HepG2 (cell line): ENCODE results near the gene TECPR1. TPM values are rescaled to one million over a fixed set of nuclear protein-coding genes. Genes with fewer than 3 reads are reported as not detected.

Experiments used
- ATAC-seq: fragments of 200-7000 bp; cut with Tn5 transposase; 3 replicates; pipeline ENCODE4 v1.9.1; 2020; ENCODE audit warnings: mild to moderate bottlenecking, moderate library complexity
- BruUV-seq: library from RNA; stranded (reverse); fragments of 400-500 nt; replicated peaks from 2 replicates; lab custom pipeline; 2021; lab: Mats Ljungman, UMichigan
- CTCF ChIA-PET: fragments of 300-600 bp; formaldehyde crosslinking; extraction: SDS; loops from one replicate; lab custom pipeline; 2021; ENCODE audit warnings: low total read pairs, inconsistent platforms, low intra/inter-chr PET ratio; lab: Yijun Ruan, JAX
- POLR2A ChIA-PET: fragments of 350-600 bp; sonication (Branson Sonifier 250); formaldehyde crosslinking; loops from one replicate; lab custom pipeline; 2020; ENCODE audit warnings: antibody characterized with exemption, inconsistent platforms; lab: Yijun Ruan, JAX
- DNase-seq: peaks from one replicate; pipeline ENCODE4 v3.0.0-alpha.2; 2015; ENCODE audit warnings: low spot score
- FAIRE-seq: peaks from 3 replicates; lab custom pipeline; 2011; peaks lifted over from hg19 to GRCh38; lab: Jason Lieb, UNC
- H2AFZ ChIP-seq: one replicate; pipeline ENCODE4 v1.6.1; 2011; ENCODE audit warnings: low read length, inconsistent platforms
- H3K27ac ChIP-seq: fragments of 300-600 bp; 3 replicates; pipeline ENCODE4 v1.8.0; 2011; ENCODE audit warnings: mixed run types, mild to moderate bottlenecking, mixed read lengths, low read length, inconsistent platforms; ENCODE audit not compliant: insufficient read depth; ENCODE audit errors: extremely low read length
- H3K27me3 ChIP-seq, 2 experiments: fragments of 200-600 bp in 1 of 2; 2 replicates in 1 of 2; 3 replicates in 1 of 2; pipeline versions ENCODE4 v1.6.0 to v1.8.0; 2011; ENCODE audit warnings: low read length in 2 of 2, mild to moderate bottlenecking in 2 of 2, moderate library complexity in 2 of 2, inconsistent platforms in 1 of 2; ENCODE audit not compliant: insufficient read depth in 2 of 2, control insufficient read depth in 1 of 2
- H3K36me3 ChIP-seq, 2 experiments: fragments of 200-600 bp in 1 of 2; replicated peaks in 1 of 2; 2 replicates in 1 of 2; 3 replicates in 1 of 2; pipeline versions ENCODE4 v1.5.1 to v1.8.0; 2011; ENCODE audit warnings: low read length in 2 of 2, inconsistent platforms in 1 of 2; ENCODE audit not compliant: insufficient read depth in 2 of 2, control insufficient read depth in 1 of 2
- H3K4me1 ChIP-seq: 2 replicates; pipeline ENCODE4 v1.5.1; 2012; ENCODE audit warnings: low read length, inconsistent platforms; ENCODE audit not compliant: insufficient read depth
- H3K4me2 ChIP-seq: 2 replicates; pipeline ENCODE4 v1.6.0; 2011; ENCODE audit warnings: low read depth, low read length, inconsistent platforms
- H3K4me3 ChIP-seq, 3 experiments: fragments of 200-600 bp in 1 of 3; sonication (generic), shearing (Covaris generic) in 1 of 3; replicated peaks in 1 of 3; 2 replicates each; pipeline ENCODE4 v1.5.1; 2011 to 2016; ENCODE audit warnings: low read length in 3 of 3, inconsistent platforms in 2 of 3, low read depth in 2 of 3, mild to moderate bottlenecking in 2 of 3, control low read depth in 1 of 3, mixed read lengths in 1 of 3; ENCODE audit not compliant: insufficient read depth in 1 of 3
- H3K79me2 ChIP-seq: one replicate; pipeline ENCODE4 v1.6.1; 2011; ENCODE audit warnings: low read length, inconsistent platforms; ENCODE audit not compliant: insufficient read depth
- H3K9ac ChIP-seq: 2 replicates; pipeline ENCODE4 v1.6.0; 2011; ENCODE audit warnings: mild to moderate bottlenecking, low read depth, low read length, inconsistent platforms; ENCODE audit not compliant: insufficient read depth
- H3K9me3 ChIP-seq: 2 replicates; pipeline ENCODE4 v1.5.1; 2012; ENCODE audit warnings: mild to moderate bottlenecking, low read length
- H4K20me1 ChIP-seq: 2 replicates; pipeline ENCODE4 v1.6.0; 2011; ENCODE audit warnings: inconsistent platforms, mild to moderate bottlenecking, low read length, moderate library complexity; ENCODE audit not compliant: insufficient read depth
- AGO2 ChIP-seq: fragments of 200-400 bp; formaldehyde crosslinking; optimal IDR thresholded peaks from 2 replicates; pipeline ENCODE3; 2017; ENCODE audit warnings: mild to moderate bottlenecking, low read depth, low read length, moderate library complexity
- CREB1 ChIP-seq, 2 experiments: fragments of 450-650 bp in 1 of 2; IDR thresholded peaks; 2 replicates each; pipeline ENCODE4 v1.6.1; 2016 to 2017; ENCODE audit warnings: control low read depth in 1 of 2, mild to moderate bottlenecking in 1 of 2, missing compliant biosample characterization in 1 of 2, missing genetic modification characterization in 1 of 2
- FOXM1 ChIP-seq: sonication (generic); formaldehyde crosslinking; IDR thresholded peaks from 2 replicates; pipeline ENCODE4 v1.5.0; 2020; ENCODE audit warnings: missing genetic modification reagents
- POLR2A ChIP-seq, 2 experiments: IDR thresholded peaks; 2 replicates each; pipeline ENCODE4 v1.6.1; 2011; ENCODE audit warnings: low read depth in 2 of 2, low read length in 2 of 2, mild to moderate bottlenecking in 1 of 2, moderate library complexity in 1 of 2; ENCODE audit not compliant: insufficient read depth in 1 of 2
- POLR2G ChIP-seq: fragments of 200-400 bp; formaldehyde crosslinking; IDR thresholded peaks from 2 replicates; pipeline ENCODE4 v1.6.1; 2018; ENCODE audit warnings: mild to moderate bottlenecking, low read depth, low read length, moderate library complexity
- RBM22 ChIP-seq: fragments of 200-400 bp; formaldehyde crosslinking; optimal IDR thresholded peaks from 2 replicates; pipeline ENCODE3; 2017; ENCODE audit warnings: mild to moderate bottlenecking, low read length, moderate library complexity
- ZKSCAN5 ChIP-seq: sonication (generic); formaldehyde crosslinking; IDR thresholded peaks from 2 replicates; pipeline ENCODE4 v1.5.1; 2020; ENCODE audit warnings: mild to moderate bottlenecking, missing genetic modification reagents
- ZNF10 ChIP-seq: sonication (generic); formaldehyde crosslinking; IDR thresholded peaks from 2 replicates; pipeline ENCODE4 v1.4.0; 2020; ENCODE audit warnings: mild to moderate bottlenecking, low read depth, missing genetic modification reagents, borderline replicate concordance
- ZNF781 ChIP-seq: sonication (generic); formaldehyde crosslinking; IDR thresholded peaks from 2 replicates; pipeline ENCODE4 v1.5.1; 2020; ENCODE audit warnings: borderline replicate concordance, mild to moderate bottlenecking, missing genetic modification reagents; ENCODE audit errors: not compliant biosample characterization
- WGBS: methylation state at CpG from one replicate; pipeline ENCODE4 v1.1.6; 2017; ENCODE audit warnings: low lambda C conversion rate; 5-methylcytosine and 5-hydroxymethylcytosine counted together
- in situ Hi-C: cut with HindIII; loops from 2 replicates; pipeline ENCODE4 v1.10.0; 2017; ENCODE audit warnings: low pct_unique_long_range_greater_than_20kb; ENCODE audit not compliant: extremely low pct_ligation_motif_present
- intact Hi-C: fragments of 100-400 bp; cut with micrococcal nuclease; formaldehyde crosslinking; loops from one replicate; pipeline ENCODE4 v1.10.0; 2022; ENCODE audit not compliant: unreplicated experiment
- polyA plus RNA-seq, 8 experiments: library from polyadenylated mRNA; depleted of rRNA in 3 of 8; stranded (reverse) in 7 of 8; unstranded in 1 of 8; fragments of >200 nt; fragmentation: Illumina TruSeq in 4 of 8; extraction: Trizol in 4 of 8; gene quantifications; 2 replicates each; pipeline versions ENCODE4 v1.2.1 to v1.2.3, GENCODE V29; 2011 to 2016; ENCODE audit warnings: low read depth in 4 of 8, missing spikeins in 1 of 8, mixed read lengths in 1 of 8; ENCODE audit not compliant: insufficient read depth in 1 of 8
- total RNA-seq, 5 experiments: library from RNA; depleted of rRNA; stranded (reverse); fragments of >200 nt; fragmentation: Illumina TruSeq; extraction: Trizol; gene quantifications; 2 replicates each; pipeline ENCODE4 v1.2.3, GENCODE V29; 2016; ENCODE audit warnings: low read depth in 1 of 5
- TF ChIP-seq, protein P1 (sequence below): IDR thresholded peaks from 2 replicates; pipeline ENCODE4 v1.6.1; 2016; ENCODE audit warnings: control low read depth
- TF ChIP-seq, protein P2 (sequence below): IDR thresholded peaks from 2 replicates; pipeline ENCODE4 v1.6.1; 2016; ENCODE audit warnings: missing biosample characterization, missing genetic modification reagents, low read depth
- TF ChIP-seq, protein P3 (sequence below): sonication (generic); formaldehyde crosslinking; IDR thresholded peaks from 2 replicates; pipeline ENCODE4 v1.8.0; 2022; ENCODE audit warnings: mild to moderate bottlenecking, missing genetic modification reagents, moderate library complexity

Gene TECPR1
- total and polyA plus RNA-seq, 2 of the 13 experiments (the other 11 are each of a cell fraction or from before 2014, with no cell fraction given), result 2.3 to 6.3 TPM

DNA sequence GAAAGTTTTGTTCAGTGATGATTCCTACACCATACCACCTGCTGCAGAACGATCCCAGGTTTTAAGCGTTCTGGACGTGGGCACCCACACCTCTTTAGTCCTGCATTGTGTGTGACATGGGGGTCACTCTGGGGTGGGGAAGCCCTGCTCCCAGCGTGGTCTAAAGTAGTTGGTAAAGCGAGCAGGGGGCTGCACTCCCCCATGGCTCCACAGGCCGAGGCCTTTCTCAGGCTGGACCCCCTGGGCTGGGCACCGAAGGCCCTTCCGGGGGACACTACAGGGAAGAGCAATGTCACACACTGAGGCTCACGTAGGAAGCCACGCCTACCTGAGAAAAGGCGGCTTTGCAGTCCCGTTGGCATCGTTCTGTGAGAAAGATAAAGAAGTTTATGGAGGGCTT, 41.7 kb upstream of the TECPR1 start:
- Histone ChIP-seq H3K36me3 (peaks cover 18 to 40% of the 10 kb centered on the region in 2 experiments; a peak in 4 of 5 replicates), H3K4me3 (no peak overlapping the region), H3K27me3 (no peaks in the 10 kb centered on the region), H3K27ac (no peak overlapping the region), H3K9me3 (no peaks in the 10 kb centered on the region), H2AFZ (no peak overlapping the region), H3K9ac (no peak overlapping the region), H3K79me2 (peaks cover 3% of the 10 kb centered on the region), H3K4me2 (no peak overlapping the region)
- FAIRE-seq, result no peak
- intact Hi-C loops, result loop anchor here (2.0 kb wide), 1 partner anchor 107 kb away; the partner anchor contains the start of gene BAIAP2L1
- DNase-seq, result no peak
- BruUV-seq, result no TSS peak
- WGBS, result 94% methylated on average over 13 of the region's 13 CpGs
- in situ Hi-C loops, result loop anchor here (5.0 to 10.0 kb wide), 2 partner anchors 104 to 551 kb away; no protein-coding TSS in a partner anchor
- CTCF ChIA-PET, result no interaction called here
- no peak for ATAC-seq
- TF ChIP-seq, protein P1, sequence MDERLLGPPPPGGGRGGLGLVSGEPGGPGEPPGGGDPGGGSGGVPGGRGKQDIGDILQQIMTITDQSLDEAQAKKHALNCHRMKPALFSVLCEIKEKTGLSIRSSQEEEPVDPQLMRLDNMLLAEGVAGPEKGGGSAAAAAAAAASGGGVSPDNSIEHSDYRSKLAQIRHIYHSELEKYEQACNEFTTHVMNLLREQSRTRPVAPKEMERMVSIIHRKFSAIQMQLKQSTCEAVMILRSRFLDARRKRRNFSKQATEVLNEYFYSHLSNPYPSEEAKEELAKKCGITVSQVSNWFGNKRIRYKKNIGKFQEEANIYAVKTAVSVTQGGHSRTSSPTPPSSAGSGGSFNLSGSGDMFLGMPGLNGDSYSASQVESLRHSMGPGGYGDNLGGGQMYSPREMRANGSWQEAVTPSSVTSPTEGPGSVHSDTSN, result no peak
- TF ChIP-seq AGO2 (peak; percentile 65), POLR2G (peak; percentile 11; the same call in 1 of the 2 replicates), CREB1 (IDR thresholded peaks at IDR 0.05) (no peak), CREB1 (CRISPR knock-in tag; IDR thresholded peaks at IDR 0.05) (no peak), POLR2A (IDR thresholded peaks at IDR 0.05; ENCODE audit: insufficient read depth in 1 of 2, low read depth in 2 of 2, low read length in 2 of 2) (0 out of 4 replicates have a peak, but pooled peaks of 1 of the 2 experiments have one; percentile 4)
- TF ChIP-seq, all 625 proteins: peak for 3
- Histone ChIP-seq H4K20me1 (peaks cover 14% of the 10 kb centered on the region; the same call in 1 of the 2 replicates), H3K4me1 (0 out of 2 replicates have a peak, but pooled peaks cover 12% of the 10 kb centered on the region)
- POLR2A ChIA-PET, result interaction anchor here (1.2 kb wide), 1 partner anchor 11 kb away, joined by 3 read pairs; no protein-coding TSS in a partner anchor

DNA sequence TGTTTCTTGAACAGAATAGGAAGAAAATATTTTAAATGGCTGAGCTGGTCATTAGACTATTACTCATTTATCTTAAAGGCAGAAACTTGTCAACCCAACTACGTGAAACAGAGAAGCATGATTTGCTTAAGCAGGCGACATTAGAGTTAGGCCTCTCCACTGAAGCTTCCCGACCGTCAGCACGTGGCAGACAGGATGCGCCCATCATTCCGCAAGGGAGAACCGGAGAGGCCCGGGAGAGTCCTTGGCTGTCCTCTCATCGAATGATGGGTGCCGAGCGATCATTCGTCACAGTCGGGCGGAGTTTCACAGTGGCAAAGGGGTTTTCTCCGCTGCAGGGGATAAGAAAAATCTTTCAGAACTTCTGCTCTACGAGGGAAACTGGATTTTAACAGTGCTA, 41.2 kb upstream of the TECPR1 start:
- ATAC-seq (no peak), DNase-seq (no peak), FAIRE-seq (no peak)
- Histone ChIP-seq H3K79me2 (peaks cover 4% of the 10 kb centered on the region), H3K4me3 (no peak overlapping the region), H4K20me1 (peaks cover 14% of the 10 kb centered on the region; the same call in 1 of the 2 replicates), H3K9ac (no peak overlapping the region), H2AFZ (no peak overlapping the region), H3K4me2 (no peak overlapping the region), H3K27ac (no peak overlapping the region), H3K36me3 (peaks cover 18 to 41% of the 10 kb centered on the region in 2 experiments; a peak in 4 of 5 replicates), H3K9me3 (no peaks in the 10 kb centered on the region), H3K27me3 (no peaks in the 10 kb centered on the region), H3K4me1 (0 out of 2 replicates have a peak, but pooled peaks cover 13% of the 10 kb centered on the region)
- no TSS peak for BruUV-seq
- WGBS, result 92% methylated on average over 16 of the region's 17 CpGs
- intact Hi-C loops (no loop called here), in situ Hi-C loops (loop anchor here (5.0 to 10.0 kb wide), 2 partner anchors 104 to 552 kb away; no protein-coding TSS in a partner anchor)
- no peak for TF ChIP-seq FOXM1
- TF ChIP-seq RBM22, result peak; percentile 74
- TF ChIP-seq, protein P2, sequence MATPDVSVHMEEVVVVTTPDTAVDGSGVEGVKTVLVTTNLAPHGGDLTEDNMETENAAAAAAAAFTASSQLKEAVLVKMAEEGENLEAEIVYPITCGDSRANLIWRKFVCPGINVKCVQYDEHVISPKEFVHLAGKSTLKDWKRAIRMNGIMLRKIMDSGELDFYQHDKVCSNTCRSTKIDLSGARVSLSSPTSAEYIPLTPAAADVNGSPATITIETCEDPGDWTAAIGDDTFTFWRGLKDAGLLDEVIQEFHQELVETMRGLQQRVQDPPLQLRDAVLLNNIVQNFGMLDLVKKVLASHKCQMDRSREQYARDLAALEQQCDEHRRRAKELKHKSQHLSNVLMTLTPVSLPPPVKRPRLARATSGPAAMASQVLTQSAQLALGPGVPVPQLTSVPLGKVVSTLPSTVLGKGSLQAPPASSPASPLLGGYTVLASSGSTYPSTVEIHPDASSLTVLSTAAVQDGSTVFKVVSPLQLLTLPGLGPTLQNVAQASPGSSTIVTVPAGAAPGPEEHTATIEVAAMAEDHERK, result no peak
- TF ChIP-seq POLR2A (IDR thresholded peaks at IDR 0.05; ENCODE audit: insufficient read depth in 1 of 2, low read depth in 2 of 2, low read length in 2 of 2), result 0 out of 4 replicates have a peak, but pooled peaks of 1 of the 2 experiments have one; percentile 7
- no peak for TF ChIP-seq ZNF781
- TF ChIP-seq, protein P3, sequence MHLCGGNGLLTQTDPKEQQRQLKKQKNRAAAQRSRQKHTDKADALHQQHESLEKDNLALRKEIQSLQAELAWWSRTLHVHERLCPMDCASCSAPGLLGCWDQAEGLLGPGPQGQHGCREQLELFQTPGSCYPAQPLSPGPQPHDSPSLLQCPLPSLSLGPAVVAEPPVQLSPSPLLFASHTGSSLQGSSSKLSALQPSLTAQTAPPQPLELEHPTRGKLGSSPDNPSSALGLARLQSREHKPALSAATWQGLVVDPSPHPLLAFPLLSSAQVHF (CRISPR knock-in tag), result no peak
- TF ChIP-seq ZKSCAN5 (CRISPR knock-in tag), result no peak
- TF ChIP-seq ZNF10 (CRISPR knock-in tag), result no peak
- CTCF ChIA-PET, result no interaction called here
- POLR2A ChIA-PET, result interaction anchor here (1.2 kb wide), 1 partner anchor 11 kb away, joined by 3 read pairs; no protein-coding TSS in a partner anchor
